ENCODE results near the gene RAB3C.

DNA sequence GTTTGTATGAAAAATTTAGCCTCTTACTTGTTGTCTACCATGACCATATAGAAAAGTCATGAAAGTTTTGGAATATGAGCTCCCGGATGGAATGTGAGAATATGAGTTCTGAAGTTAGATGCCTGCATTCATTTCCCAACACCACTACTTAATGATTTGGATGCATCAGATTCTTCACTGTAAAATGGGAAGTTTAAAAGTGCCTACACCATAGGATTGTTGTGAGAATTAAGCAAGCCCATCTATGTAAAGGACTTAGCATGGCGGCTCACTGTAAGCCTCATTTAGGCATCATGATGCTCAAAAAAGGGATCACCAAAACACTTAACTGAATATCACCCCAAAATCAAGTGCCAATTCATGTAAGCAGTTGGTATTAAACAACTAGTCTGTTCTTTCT is 177.3 kb downstream of the RAB3C start:
- TF ChIP-seq CTCF (conservative IDR thresholded peaks at IDR 0.05 in 1 of 2, IDR thresholded peaks at IDR 0.05 in 1 of 2; ENCODE audit: extremely low read depth in 1 of 2, insufficient read depth in 1 of 2, low read depth in 1 of 2, low read length in 2 of 2) (no peak), EZH2 (IDR thresholded peaks at IDR 0.05; ENCODE audit: borderline replicate concordance, low read length) (no peak)

Data from mammary epithelial cell (primary cell).